Measurements from ENCODE around the gene AASS. TPM values are rescaled to one million over a fixed set of nuclear protein-coding genes. Genes with fewer than 3 reads are reported as not detected.

Gene AASS
- total and polyA plus RNA-seq, 2 of the 8 experiments (the other 6 are each of a cell fraction or from before 2014, with no cell fraction given), result 203 to 394 TPM

DNA sequence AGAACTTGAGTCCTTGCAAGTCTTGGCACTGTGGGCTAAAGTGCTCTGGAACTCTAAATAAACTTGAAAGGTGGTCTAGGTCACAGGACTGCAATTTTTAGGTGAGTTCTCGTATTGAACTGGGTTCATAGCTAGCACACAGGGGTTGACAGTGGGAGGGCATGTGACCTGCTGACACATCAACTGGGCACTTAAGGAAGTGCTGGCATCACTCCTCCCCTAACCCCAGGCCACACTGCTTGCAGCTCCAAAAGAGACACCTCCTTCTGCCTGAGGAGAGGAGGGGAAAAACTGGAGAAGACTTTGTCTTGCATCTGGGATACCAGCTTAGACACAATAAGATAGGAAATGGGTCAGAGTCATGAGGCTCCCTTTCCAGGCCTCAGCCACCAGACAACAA is 38.0 kb upstream of the AASS start:
- Histone ChIP-seq H3K4me2 (ENCODE audit: insufficient read depth in 1 of 2, low read depth in 2 of 2, low read length in 2 of 2) (no peak overlapping the region), H4K91ac (replicated peaks; ENCODE audit: insufficient read length, low read length) (no peak overlapping the region), H3K14ac (ENCODE audit: insufficient read length) (no peak overlapping the region), H3K9ac (replicated peaks in 1 of 4; ENCODE audit: extremely low read depth in 1 of 4, low read depth in 3 of 4, low read length in 3 of 4) (no peak overlapping the region), H3K79me2 (ENCODE audit: control insufficient read depth in 1 of 2, insufficient read depth in 2 of 2, low read length in 2 of 2) (no peaks in the 10 kb centered on the region), H3K4me1 (replicated peaks in 1 of 4; ENCODE audit: control insufficient read depth in 3 of 4, insufficient read depth in 4 of 4, low read length in 3 of 4) (no peaks in the 10 kb centered on the region), H3K27ac (ENCODE audit: low read depth, low read length) (no peak overlapping the region), H3K4me3 (ENCODE audit: extremely low read depth in 1 of 4, insufficient read depth in 2 of 4, low read depth in 3 of 4, low read length in 4 of 4) (no peak overlapping the region), H3K79me1 (ENCODE audit: low read depth, low read length) (no peaks in the 10 kb centered on the region), H2AK5ac (ENCODE audit: low read depth, low read length) (no peak overlapping the region), H4K20me1 (replicated peaks in 1 of 2; ENCODE audit: control insufficient read depth in 1 of 2, insufficient read depth in 2 of 2, low read length in 2 of 2) (no peaks in the 10 kb centered on the region), H2BK15ac (ENCODE audit: low read length) (no peak overlapping the region), H3K18ac (ENCODE audit: extremely low read depth, low read length) (no peak overlapping the region), H2BK120ac (replicated peaks; ENCODE audit: low read depth, low read length) (no peak overlapping the region), H3K36me3 (ENCODE audit: control insufficient read depth in 2 of 4, insufficient read depth in 4 of 4, low read length in 3 of 4) (no peaks in the 10 kb centered on the region; a peak in 1 of 8 replicates), H4K8ac (ENCODE audit: extremely low read depth, insufficient read depth, low read length) (no peak overlapping the region), H3K27me3 (replicated peaks in 1 of 4; ENCODE audit: control insufficient read depth in 3 of 4, extremely low read depth in 1 of 4, insufficient read depth in 3 of 4, low read length in 3 of 4) (no peaks in the 10 kb centered on the region; a peak in 1 of 7 replicates), H2BK20ac (ENCODE audit: low read length) (no peak overlapping the region), H3K23ac (ENCODE audit: insufficient read length) (no peak overlapping the region), H3K23me2 (ENCODE audit: low read depth, low read length) (no peaks in the 10 kb centered on the region), H3K56ac (replicated peaks; ENCODE audit: insufficient read length, low read depth, low read length) (no peak overlapping the region), H3K4ac (replicated peaks; ENCODE audit: insufficient read length, low read depth, low read length) (no peak overlapping the region), H3K9me3 (ENCODE audit: insufficient read depth in 2 of 2, low read depth in 1 of 2, low read length in 1 of 2) (no peaks in the 10 kb centered on the region; a peak in 1 of 4 replicates), H2AFZ (ENCODE audit: low read length) (no peak overlapping the region), H4K5ac (ENCODE audit: insufficient read length, low read depth, low read length) (no peak overlapping the region), H2BK5ac (ENCODE audit: low read depth, low read length) (no peak overlapping the region; the same call in 1 of the 2 replicates), H2BK12ac (ENCODE audit: low read depth, low read length) (no peak overlapping the region)
- FAIRE-seq (no peak), DNase-seq (ENCODE audit: low read depth in 1 of 2, low spot score in 2 of 2) (no peak)
- WGBS, 2 experiments (ENCODE audit: extremely low coverage in 1 of 2, insufficient coverage in 1 of 2, insufficient read length in 1 of 2, insufficient replicate concordance in 2 of 2, low coverage in 1 of 2, low lambda C conversion rate in 2 of 2, missing lambda C conversion rate in 1 of 2), result 0% methylated on average over 1 of the region's 1 CpG; no CpG with 5 or more reads in 1 of the 2 experiments
- ChIA-PET CTCF (ENCODE audit: partially characterized antibody) (no interaction called here), POLR2A (ENCODE audit: partially characterized antibody) (no interaction called here)
- TF ChIP-seq GABPA (IDR thresholded peaks at IDR 0.05; ENCODE audit: borderline replicate concordance, insufficient read depth, low read length) (no peak), RBBP5 (IDR thresholded peaks at IDR 0.05; ENCODE audit: borderline replicate concordance, low read depth, low read length) (no peak), NRF1 (IDR thresholded peaks at IDR 0.05; ENCODE audit: low read depth, low read length) (no peak), TEAD4 (IDR thresholded peaks at IDR 0.05; ENCODE audit: low read depth, low read length) (no peak), JUND (IDR thresholded peaks at IDR 0.05; ENCODE audit: low read length) (no peak), SIRT6 (IDR thresholded peaks at IDR 0.05; ENCODE audit: low read length) (no peak), SP1 (IDR thresholded peaks at IDR 0.05; ENCODE audit: low read depth, low read length) (no peak), CBX5 (IDR thresholded peaks at IDR 0.05; ENCODE audit: low read depth, low read length) (no peak), ZNF274 (IDR thresholded peaks at IDR 0.05; ENCODE audit: borderline replicate concordance, extremely low read depth, low read length) (no peak), CHD2 (IDR thresholded peaks at IDR 0.05; ENCODE audit: low read length) (no peak), SUZ12 (IDR thresholded peaks at IDR 0.05; ENCODE audit: low read length) (no peak), PHF8 (conservative IDR thresholded peaks at IDR 0.05; ENCODE audit: low read depth, low read length) (no peak), MAFK (IDR thresholded peaks at IDR 0.05; ENCODE audit: low read depth, low read length) (no peak), EZH2 (IDR thresholded peaks at IDR 0.05; ENCODE audit: low read depth, low read length, severe bottlenecking) (no peak), BRCA1 (IDR thresholded peaks at IDR 0.05; ENCODE audit: low read depth, low read length) (no peak), MAX (IDR thresholded peaks at IDR 0.05) (no peak)

All from H1 (cell line).